Heart right ventricle (tissue), 16 donors: ENCODE results near the gene RPS15. TPM values are rescaled to one million over a fixed set of nuclear protein-coding genes. Genes with fewer than 3 reads are reported as not detected.

ENCODE experiments used
- ATAC-seq, 8 donors: fragments of 200-7000 bp; cut with Tn5 transposase; one replicate each; pipeline ENCODE4 v1.9.1; 2020; ENCODE audit warnings: mild to moderate bottlenecking in 8 of 8, moderate library complexity in 8 of 8, moderate number of reproducible peaks in 1 of 8
- DNase-seq, 2 donors: peaks; one replicate each; pipeline ENCODE4 v3.0.0-alpha.2; 2020
- H3K27ac ChIP-seq, 10 donors: fragments of 200-600 bp; sonication (generic) in 2 of 10; one replicate each; pipeline versions ENCODE4 v1.5.0 to v1.8.0; 2020 to 2022; ENCODE audit warnings: mild to moderate bottlenecking in 3 of 10
- H3K27me3 ChIP-seq, 7 donors: fragments of 200-600 bp; one replicate each; pipeline ENCODE4 v1.8.0; 2021 to 2022; ENCODE audit warnings: mild to moderate bottlenecking in 2 of 7
- H3K36me3 ChIP-seq, 9 donors: fragments of 200-600 bp; sonication (generic) in 1 of 9; one replicate each; pipeline versions ENCODE4 v1.5.0 to v1.8.0; 2020 to 2022; ENCODE audit warnings: mild to moderate bottlenecking in 2 of 9
- H3K4me1 ChIP-seq, 9 donors: fragments of 200-600 bp; sonication (generic) in 1 of 9; one replicate each; pipeline versions ENCODE4 v1.5.0 to v1.8.0; 2020 to 2022; ENCODE audit warnings: mild to moderate bottlenecking in 4 of 9
- H3K4me3 ChIP-seq, 10 donors: fragments of 200-600 bp; sonication (generic) in 2 of 10; one replicate each; pipeline versions ENCODE4 v1.5.0 to v1.8.0; 2020 to 2022; ENCODE audit warnings: mild to moderate bottlenecking in 7 of 10, moderate library complexity in 2 of 10
- H3K9me3 ChIP-seq, 11 donors: fragments of 200-600 bp in 10 of 11; sonication (generic) in 2 of 11; one replicate each; pipeline versions ENCODE4 v1.5.0 to v1.8.0; 2013 to 2022; ENCODE audit warnings: mild to moderate bottlenecking in 2 of 11, control low read depth in 1 of 11, moderate library complexity in 1 of 11
- CTCF ChIP-seq, 9 donors: fragments of 200-600 bp; sonication (generic) in 2 of 9; IDR thresholded peaks; one replicate each; pipeline versions ENCODE4 v1.5.0 to v1.8.0; 2021 to 2022; ENCODE audit warnings: antibody characterized with exemption in 9 of 9, mild to moderate bottlenecking in 5 of 9, moderate library complexity in 1 of 9
- whole genome bisulfite sequencing, 2 donors: extraction: QIAGEN DNeasy Blood & Tissue Kit; methylation state at CpG; one replicate each; pipeline ENCODE4 v1.1.7; 2013; ENCODE audit warnings: inconsistent platforms in 1 of 2; 5-methylcytosine and 5-hydroxymethylcytosine counted together
- intact Hi-C, 10 donors: fragments of 100-400 bp; cut with DNase I; formaldehyde crosslinking; loops; one replicate each; pipeline versions ENCODE4 v1.11.1 to v1.14.2; 2022
- polyA plus RNA-seq, 2 donors: library from polyadenylated mRNA; stranded (reverse); fragments of 200-250 nt; gene quantifications; one replicate each; pipeline ENCODE4 v1.2.3, GENCODE V29; 2013
- total RNA-seq, 10 donors: library from RNA; stranded (reverse); fragmentation: NEBNext Ultra II Directional in 3 of 10; extraction: Animal tissue kit (Norgen Biotek cat#: 25700) in 3 of 10; gene quantifications; one replicate each; pipeline versions ENCODE4 v1.2.1 to v1.2.4, GENCODE V29; 2021 to 2023
- donor health status: Arrhythmogenic right ventricular cardiomyopathy.
- donor health status: ischemic (EF 13 %, LVEDD 7.1; RV severe dilation, severe dysfunction).
- donor health status: healthy with polysubstance abuse.
- donor health status: DM: no; HTN: yes; CAD: no.
- donor health status: DM: no; HTN: no; CAD: no.
- donor health status: ischemic (EF 25% LVEDD 6.9; RV normal size, moderate dysfunction).
- donor health status: ischemic (EF 25% LVEDD 5.7; RV mildly dilated, moderate dysfunction).
- donor health status: healthy.
- donor health status: DM: yes; HTN: yes; CAD: no.
- donor health status: Ischemic cardiomyopathy.
- donor health status: ischemic (EF 35%, LVEDD 5.7; RV mildly dilated, moderate dysfunction).
- donor health status: nonischemic (EF 11% LVEDD 7.7; RV severe dilation, severe dysfunction).
- donor health status: DM: yes; HTN: yes; CAD: no.
- donor health status: PGD.
- donor health status: ischemic (EF 29% LVEDD 5.4; RV normal size, mild dysfunction).
- donor health status: nonischemic (EF 23%, LVEDD 6.1; RV moderate dilation, normal function).

RPS15 gene
- total and polyA plus RNA-seq, 12 donors: 480 to 3,724 (median 607) TPM

DNA sequence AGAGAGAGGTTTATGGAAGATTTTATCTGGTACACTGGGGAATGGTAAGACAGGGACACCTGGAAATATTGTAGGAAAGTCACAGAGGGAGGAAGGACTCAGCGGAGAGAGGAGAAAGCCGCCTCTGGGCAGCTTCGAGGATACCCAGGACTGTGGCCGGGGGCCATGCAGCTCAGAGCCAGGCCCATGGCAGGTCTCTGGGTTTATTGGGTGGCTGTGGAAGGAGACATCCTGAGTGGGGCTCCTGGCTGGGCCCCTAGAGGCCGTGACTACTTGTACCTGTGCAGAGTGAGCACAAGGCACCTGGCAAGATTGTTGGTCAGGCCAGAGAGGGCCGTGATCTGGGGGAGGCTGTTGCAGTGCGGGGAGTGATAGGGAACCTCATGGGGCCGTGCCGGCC is 27.4 kb upstream of the RPS15 start:
- Histone ChIP-seq H3K27ac (peak overlapping the region in 9 of 10 donors; percentile 60 to 99 (median 78)), H3K36me3 (peaks cover 0 to 29% (median 3%) of the 10 kb centered on the region in 9 donors), H3K4me1 (peaks cover 46 to 80% (median 75%) of the 10 kb centered on the region in 9 donors), H3K9me3 (no peaks in the 10 kb centered on the region), H3K27me3 (no peaks in the 10 kb centered on the region), H3K4me3 (peak overlapping the region in 3 of 10 donors; percentile 13 to 99 (median 99))
- DNase-seq (no peak), ATAC-seq (no peak)
- WGBS, 2 donors: 62 to 67% methylated on average over 9 of the region's 9 CpGs
- no peak for TF ChIP-seq CTCF (IDR thresholded peaks at IDR 0.05)
- intact Hi-C loops: loop anchor here in 1 of 10 donors (10.0 kb wide), 1 partner anchor 136 kb away; the partner anchor contains the start of gene FAM174C

- Histone ChIP-seq H3K4me3 (peak overlapping the region in 3 of 10 donors; percentile 11 to 24 (median 13)), H3K9me3 (no peaks in the 10 kb centered on the region), H3K27ac (peak overlapping the region in 9 of 10 donors; percentile 67 to 99 (median 79)), H3K4me1 (peaks cover 51 to 84% (median 80%) of the 10 kb centered on the region in 9 donors), H3K36me3 (peaks cover 0 to 31% (median 3%) of the 10 kb centered on the region in 9 donors), H3K27me3 (no peaks in the 10 kb centered on the region)
- WGBS, 2 donors: 50 to 53% methylated on average over 29 of the region's 29 CpGs
- ATAC-seq (peak; percentile 2 to 57 (median 38)), DNase-seq (peak; percentile 75 to 87)
- no peak for TF ChIP-seq CTCF (IDR thresholded peaks at IDR 0.05)
- intact Hi-C loops: loop anchor here in 1 of 10 donors (10.0 kb wide), 1 partner anchor 137 kb away; the partner anchor contains the start of gene FAM174C
Observed at GRCh38 chr19:1411255-1412191, 26.7 kb upstream of the RPS15 start.

GRCh38 chr19:1412323-1412923 is 25.8 kb upstream of the RPS15 start:
- no peaks in the 10 kb centered on the region for H3K9me3 ChIP-seq
- no peaks in the 10 kb centered on the region for H3K27me3 ChIP-seq
- peak overlapping the region in 1 of 10 donors; percentile 13 for H3K4me3 ChIP-seq
- intact Hi-C loops: loop anchor here in 1 of 10 donors (10.0 kb wide), 1 partner anchor 138 kb away; the partner anchor contains the start of gene FAM174C
- H3K4me1 ChIP-seq: peaks cover 58 to 88% (median 85%) of the 10 kb centered on the region in 9 donors
- H3K27ac ChIP-seq: peak overlapping the region in 9 of 10 donors; percentile 67 to 99 (median 79)
- no peak for TF ChIP-seq CTCF (IDR thresholded peaks at IDR 0.05)
- H3K36me3 ChIP-seq: peaks cover 0 to 40% (median 3%) of the 10 kb centered on the region in 9 donors
- ATAC-seq: no peak
- DNase-seq: no peak
- WGBS, 2 donors: 64 to 66% methylated on average over 21 of the region's 21 CpGs
